DOHH2 (cell line): Measurements from ENCODE around the gene MAPRE3.

Experiments
- CTCF ChIP-seq: fragments of 200-600 bp; sonication (generic); IDR thresholded peaks from one replicate; pipeline ENCODE4 v1.5.1; 2014; ENCODE audit warnings: antibody characterized with exemption, mild to moderate bottlenecking, low read depth, low read length; ENCODE audit not compliant: poor library complexity, severe bottlenecking
- EZH2phosphoT487 ChIP-seq: fragments of 200-600 bp; sonication (generic); IDR thresholded peaks from 2 replicates; pipeline ENCODE4 v1.6.1; 2017; ENCODE audit warnings: borderline replicate concordance, mild to moderate bottlenecking, antibody characterized with exemption, low read length, moderate library complexity, mixed read lengths

GRCh38 chr2:26927221-26927620, 43.2 kb upstream of the MAPRE3 start:
- no peak for TF ChIP-seq CTCF
- TF ChIP-seq EZH2phosphoT487: no peak
